ENCODE data around the gene NR3C1.

Gene NR3C1

DNA sequence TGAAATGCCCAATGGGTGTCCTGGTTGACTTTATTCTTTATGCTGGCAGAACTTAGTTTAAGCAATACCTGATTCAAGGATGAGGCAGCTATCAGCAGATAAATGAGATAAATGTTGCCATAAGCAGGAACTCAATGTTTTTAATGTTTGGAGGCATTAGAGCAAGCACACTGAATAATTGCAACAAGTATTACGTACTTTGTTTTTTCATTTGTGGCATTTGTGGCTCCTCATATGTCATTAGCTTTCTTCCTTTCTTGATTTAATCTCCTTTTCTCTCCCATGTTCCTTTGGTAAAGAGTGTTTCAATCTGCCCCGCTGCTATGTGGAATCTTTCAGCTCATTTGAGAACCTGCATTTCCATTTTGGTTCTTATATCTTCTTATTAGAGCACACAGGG lies 6.4 kb upstream of the NR3C1 start:
- DNase-seq (ENCODE audit: insufficient read length, low spot score) (no peak), FAIRE-seq (no peak)
- TF ChIP-seq POLR2A (IDR thresholded peaks at IDR 0.05; ENCODE audit: low read depth, low read length) = no peak

DNA sequence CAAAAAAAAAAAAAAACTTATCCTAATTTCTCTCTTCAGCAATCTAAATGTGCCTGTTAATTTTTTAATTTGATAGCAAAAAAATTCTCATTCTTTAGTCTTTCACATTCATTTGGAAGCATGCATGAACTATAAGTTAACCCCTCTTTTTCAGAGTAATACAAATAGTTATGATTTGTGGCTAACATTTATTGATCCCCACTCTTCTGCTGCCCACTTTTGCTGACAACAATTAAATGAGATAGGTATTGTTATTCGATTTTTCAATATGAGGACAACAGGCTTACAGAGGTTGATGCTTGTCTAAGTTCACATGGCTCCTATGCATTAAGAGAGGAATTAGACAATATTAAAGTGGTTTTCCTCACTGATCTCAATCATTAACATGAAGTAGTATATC lies 2.9 kb upstream of the NR3C1 start:
- DNase-seq (ENCODE audit: insufficient read length, low spot score) (no peak), FAIRE-seq (no peak)
- no peak for TF ChIP-seq POLR2A (IDR thresholded peaks at IDR 0.05; ENCODE audit: low read depth, low read length)

DNA sequence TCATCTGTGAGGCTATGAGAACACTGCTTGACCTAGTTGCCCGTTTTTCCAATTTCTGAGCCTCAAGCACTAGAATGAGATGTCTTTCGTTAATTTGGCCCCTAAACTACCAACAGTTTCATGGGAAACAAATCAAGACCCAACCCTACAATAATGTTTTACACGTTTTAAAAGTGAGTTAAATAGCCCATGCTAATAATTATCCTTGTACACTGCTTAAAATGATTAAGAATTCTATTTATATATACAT lies 2.3 kb upstream of the NR3C1 start:
- no peak for TF ChIP-seq POLR2A (IDR thresholded peaks at IDR 0.05; ENCODE audit: low read depth, low read length)
- FAIRE-seq (no peak), DNase-seq (ENCODE audit: insufficient read length, low spot score) (no peak)

DNA sequence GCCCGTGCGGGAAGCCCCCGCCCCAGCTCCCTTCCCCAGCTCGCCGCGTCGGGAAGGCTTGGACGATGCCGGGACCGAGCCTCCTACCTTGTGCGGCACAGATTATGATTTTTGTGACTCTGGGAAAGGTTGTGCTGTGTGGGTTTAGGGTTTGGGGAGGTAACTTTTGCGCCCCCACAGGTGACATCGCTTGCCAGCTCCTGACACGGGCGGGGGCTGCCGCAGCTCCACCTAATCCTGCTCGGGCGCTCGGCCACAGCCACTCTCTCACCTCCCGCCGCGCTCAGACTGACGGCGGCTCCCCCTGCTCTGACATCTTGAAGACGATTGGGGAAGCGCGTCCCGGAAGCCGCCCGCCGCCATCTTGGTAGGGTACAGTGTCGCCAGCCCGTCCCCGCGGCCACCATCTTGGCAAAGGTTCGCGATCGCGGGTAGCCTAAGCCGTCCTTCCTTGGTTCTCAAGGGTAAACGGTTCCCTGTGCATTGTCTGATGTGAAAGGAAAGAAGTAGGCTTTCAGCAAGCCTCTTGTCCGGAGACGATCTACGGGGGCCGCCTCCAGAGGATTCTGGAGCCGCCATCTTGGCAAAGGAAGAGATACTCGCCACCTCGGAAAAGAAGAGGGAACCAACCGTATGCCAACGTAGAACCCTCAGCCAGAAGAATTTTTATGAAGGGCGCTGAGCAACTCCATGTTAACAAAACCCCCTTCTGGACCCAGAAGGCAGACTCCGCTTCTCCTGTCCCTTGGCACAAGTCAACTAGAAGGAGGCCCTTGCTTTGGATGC lies 1.8 kb upstream of the NR3C1 start:
- FAIRE-seq (peak; percentile 20), DNase-seq (ENCODE audit: insufficient read length, low spot score) (peak; percentile 53)
- peak; percentile 79 for TF ChIP-seq POLR2A (IDR thresholded peaks at IDR 0.05; ENCODE audit: low read depth, low read length)

DNA sequence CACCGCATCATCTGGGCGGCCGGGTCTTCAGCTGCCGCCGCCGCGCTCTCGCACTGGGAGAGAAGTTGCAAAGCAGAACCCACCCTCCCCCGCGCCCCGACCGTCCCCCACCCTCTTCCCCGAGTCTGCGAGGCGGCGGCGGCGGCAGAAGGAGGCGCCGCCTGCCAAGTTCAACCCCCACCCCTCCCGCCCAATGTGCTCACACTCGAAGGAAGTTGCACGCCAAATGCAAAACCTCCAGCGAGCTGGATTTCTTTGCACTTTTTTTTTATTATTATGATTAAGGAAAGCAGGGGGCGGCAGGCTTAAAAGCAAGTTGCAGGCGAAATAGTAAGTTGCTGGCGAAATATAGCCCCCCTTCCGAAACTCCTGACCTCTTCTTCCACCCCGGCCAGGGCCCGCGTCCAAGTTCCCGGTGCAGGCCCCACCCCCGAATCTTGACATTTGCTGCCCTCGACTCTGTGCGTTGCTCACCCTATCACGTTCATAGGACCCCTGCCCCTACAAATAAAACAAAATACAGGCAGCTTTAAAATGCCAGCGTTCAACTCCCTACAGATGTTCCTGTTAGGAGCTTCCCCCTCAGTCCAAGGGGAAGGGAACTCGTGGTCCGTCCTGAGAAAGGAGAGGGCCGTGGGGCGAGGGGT lies 1.1 kb upstream of the NR3C1 start:
- DNase-seq (ENCODE audit: insufficient read length, low spot score) = peak; percentile 42
- FAIRE-seq = no peak
- no peak for TF ChIP-seq POLR2A (IDR thresholded peaks at IDR 0.05; ENCODE audit: low read depth, low read length)

DNA sequence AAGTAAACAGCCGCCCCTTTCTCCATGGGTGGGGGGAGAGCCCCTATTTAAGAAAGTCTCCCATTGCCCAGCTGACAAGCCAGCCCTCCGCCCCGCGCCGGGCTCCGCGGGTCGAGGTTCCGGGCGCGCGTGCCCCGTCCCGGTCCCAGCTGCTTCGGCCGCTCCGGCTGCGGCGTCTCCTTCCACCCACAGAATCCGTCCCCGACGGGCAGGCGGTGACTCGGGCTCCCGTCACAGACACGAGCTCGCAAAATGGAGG lies 223 bp downstream of the NR3C1 start:
- no peak for FAIRE-seq
- no peak for TF ChIP-seq POLR2A (IDR thresholded peaks at IDR 0.05; ENCODE audit: low read depth, low read length)

DNA sequence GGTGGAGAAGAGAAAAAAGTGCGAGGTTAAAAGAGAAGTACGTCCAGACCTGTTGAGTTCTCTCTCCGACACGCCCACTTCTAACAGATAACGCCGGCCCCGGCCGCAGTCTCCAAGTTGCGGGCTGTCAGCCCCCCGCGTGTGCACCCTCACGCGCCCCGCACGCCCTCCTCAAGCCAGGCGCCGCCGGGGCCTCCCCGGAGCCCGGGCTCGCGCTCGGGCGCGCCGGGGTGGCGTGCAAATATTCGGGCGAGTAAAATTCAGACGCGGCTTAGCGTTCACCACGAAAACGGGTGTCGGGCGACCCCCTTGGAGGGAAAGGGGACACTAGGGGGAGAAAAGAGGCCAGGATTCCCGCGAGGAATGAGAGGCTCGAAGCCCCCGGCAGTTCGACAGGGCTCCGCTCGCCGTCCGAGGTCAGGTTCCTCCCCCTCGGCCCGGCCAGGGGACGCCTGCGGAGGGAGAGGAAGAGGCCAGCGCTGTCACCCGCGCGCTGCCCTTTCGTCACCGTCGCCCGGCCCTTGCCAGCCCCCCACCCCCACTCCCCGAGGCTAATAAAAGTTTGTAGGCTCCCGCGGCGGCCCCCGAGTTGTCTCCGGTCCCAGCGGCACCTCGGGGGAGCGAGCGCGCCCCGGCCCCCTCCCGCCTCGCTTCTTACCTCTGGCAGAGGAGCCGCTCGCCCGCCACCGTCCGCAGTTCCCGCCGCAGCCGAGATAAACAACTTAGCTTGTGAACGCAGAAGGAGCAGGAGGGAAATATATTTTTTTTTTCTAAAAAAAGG lies 743 bp downstream of the NR3C1 start:
- no peak for DNase-seq (ENCODE audit: insufficient read length, low spot score)
- TF ChIP-seq POLR2A (IDR thresholded peaks at IDR 0.05; ENCODE audit: low read depth, low read length) = 0 out of 2 replicates have a peak, but pooled peaks have one; percentile 18
- FAIRE-seq = no peak

More for the DNA sequence above, 223 bp downstream of the NR3C1 start:
- DNase-seq (ENCODE audit: insufficient read length, low spot score) = no peak

DNA sequence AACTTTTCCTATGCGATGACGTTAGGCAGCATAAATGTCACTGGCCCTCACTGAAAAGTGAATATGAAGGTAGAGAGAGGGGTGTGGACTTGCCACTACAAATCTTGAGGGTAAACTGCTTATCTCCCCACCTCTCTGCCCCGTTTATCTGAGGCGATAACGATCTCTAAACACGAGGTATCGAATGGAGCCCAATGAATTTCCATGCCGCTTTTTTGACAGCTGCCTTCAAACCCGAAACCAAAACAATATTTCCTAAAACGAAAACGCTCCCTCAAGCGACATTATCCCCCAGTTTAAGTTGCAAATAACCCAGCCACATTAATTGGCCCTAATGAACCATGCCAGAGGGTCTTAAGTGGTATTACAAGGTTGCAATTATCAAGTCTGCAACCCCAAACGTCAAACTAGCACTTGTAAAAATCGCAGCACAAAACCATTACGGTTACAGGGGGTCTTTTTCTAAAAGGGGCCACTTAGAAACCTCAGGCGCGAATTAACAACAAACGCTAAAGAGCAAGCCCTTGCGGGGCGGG lies 1.4 kb downstream of the NR3C1 start:
- DNase-seq (ENCODE audit: insufficient read length, low spot score) (no peak), FAIRE-seq (no peak)
- no peak for TF ChIP-seq POLR2A (IDR thresholded peaks at IDR 0.05; ENCODE audit: low read depth, low read length)

DNA sequence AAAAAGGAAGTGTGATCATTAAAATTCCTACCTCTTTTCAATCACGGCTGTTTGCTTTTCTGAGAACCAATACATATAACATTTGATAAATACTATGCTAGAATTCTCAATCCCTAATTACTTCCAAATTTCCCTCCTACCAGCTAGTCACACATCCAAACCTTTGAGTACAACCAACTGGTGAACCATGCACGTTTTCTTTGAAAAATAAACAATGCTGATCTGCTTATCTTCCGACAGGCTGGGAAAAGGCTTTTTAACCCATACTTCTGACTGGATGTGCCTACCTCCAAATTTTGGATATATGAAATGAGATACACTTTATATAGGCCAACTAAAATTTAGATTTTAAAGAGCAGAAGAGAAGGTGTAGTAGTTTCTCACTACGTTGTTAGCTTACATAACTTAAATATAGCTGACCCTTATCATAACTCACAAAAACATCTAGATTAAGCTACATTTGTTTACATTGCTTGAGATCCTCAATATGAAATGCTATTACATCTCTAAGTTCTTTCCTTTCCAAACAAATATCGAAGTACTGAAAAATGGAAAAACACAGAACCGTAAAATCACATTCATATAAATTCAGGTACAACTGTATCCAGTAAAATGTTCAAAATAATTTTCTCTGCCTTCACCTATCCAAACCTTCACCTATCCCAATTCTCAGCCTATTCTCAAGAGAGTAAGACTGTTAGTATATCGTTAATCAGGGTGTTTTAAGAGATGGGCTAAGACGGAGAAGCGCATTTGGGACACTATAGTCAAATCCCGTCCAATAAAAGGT lies 2.1 kb downstream of the NR3C1 start:
- DNase-seq (ENCODE audit: insufficient read length, low spot score) = no peak
- no peak for FAIRE-seq
- no peak for TF ChIP-seq POLR2A (IDR thresholded peaks at IDR 0.05; ENCODE audit: low read depth, low read length)

DNA sequence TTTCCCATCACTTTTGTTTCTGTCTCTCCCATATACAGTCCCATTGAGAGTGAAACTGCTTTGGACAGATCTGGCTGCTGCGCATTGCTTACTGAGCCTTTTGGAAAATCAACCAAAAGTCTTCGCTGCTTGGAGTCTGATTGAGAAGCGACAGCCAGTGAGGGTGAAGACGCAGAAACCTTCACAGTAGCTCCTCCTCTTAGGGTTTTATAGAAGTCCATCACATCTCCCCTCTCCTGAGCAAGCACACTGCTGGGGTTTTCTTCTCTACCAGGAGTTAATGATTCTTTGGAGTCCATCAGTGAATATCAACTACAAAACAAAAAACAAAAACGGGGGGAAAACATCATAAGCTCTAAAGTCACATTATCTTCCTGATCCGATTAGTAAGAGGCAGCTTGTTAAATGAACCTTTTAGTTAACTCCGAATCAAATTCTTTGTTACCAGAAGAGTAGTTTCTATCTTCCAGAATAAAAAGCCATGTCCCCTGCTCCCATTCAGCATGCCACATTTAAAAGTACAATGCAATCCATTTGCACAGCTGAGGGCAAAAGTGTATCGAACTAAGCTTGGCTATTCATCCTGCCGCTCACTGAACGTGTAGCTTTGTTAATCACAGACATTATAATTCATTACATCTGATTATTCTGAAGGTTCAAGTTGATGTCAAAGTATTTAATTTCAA lies 2.8 kb downstream of the NR3C1 start:
- DNase-seq (ENCODE audit: insufficient read length, low spot score) (no peak), FAIRE-seq (no peak)
- TF ChIP-seq POLR2A (IDR thresholded peaks at IDR 0.05; ENCODE audit: low read depth, low read length) = no peak

DNA sequence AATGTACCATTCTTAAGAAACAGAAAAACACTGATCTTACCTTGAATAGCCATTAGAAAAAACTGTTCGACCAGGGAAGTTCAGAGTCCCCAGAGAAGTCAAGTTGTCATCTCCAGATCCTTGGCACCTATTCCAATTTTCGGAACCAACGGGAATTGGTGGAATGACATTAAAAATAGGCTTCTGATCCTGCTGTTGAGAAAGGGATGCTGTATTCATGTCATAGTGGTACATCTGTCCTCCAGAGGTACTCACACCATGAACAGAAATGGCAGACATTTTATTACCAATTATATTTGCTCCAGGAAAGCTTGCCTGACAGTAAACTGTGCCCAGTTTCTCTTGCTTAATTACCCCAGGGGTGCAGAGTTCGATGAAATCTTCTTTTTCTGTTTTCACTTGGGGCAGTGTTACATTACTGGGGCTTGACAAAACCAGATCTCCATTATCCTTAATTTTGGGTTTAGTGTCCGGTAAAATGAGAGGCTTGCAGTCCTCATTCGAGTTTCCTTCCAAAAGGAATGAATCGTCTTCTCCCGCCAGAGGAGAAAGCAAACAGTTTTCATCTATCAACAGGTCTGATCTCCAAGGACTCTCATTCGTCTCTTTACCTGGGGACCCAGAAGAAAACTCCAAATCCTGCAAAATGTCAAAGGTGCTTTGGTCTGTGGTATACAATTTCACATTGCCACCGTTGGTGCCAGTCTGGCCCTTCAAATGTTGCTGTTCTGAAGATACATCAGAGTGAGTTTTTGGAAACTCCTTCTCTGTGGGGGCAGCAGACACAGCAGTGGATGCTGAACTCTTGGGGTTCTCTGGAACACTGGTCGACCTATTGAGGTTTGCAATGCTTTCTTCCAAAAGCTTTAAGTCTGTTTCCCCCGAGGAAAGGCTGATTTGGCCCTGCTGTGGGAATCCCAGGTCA lies 3.6 kb downstream of the NR3C1 start:
- DNase-seq (ENCODE audit: insufficient read length, low spot score) = no peak
- no peak for TF ChIP-seq POLR2A (IDR thresholded peaks at IDR 0.05; ENCODE audit: low read depth, low read length)
- peak; percentile 53 for FAIRE-seq

DNA sequence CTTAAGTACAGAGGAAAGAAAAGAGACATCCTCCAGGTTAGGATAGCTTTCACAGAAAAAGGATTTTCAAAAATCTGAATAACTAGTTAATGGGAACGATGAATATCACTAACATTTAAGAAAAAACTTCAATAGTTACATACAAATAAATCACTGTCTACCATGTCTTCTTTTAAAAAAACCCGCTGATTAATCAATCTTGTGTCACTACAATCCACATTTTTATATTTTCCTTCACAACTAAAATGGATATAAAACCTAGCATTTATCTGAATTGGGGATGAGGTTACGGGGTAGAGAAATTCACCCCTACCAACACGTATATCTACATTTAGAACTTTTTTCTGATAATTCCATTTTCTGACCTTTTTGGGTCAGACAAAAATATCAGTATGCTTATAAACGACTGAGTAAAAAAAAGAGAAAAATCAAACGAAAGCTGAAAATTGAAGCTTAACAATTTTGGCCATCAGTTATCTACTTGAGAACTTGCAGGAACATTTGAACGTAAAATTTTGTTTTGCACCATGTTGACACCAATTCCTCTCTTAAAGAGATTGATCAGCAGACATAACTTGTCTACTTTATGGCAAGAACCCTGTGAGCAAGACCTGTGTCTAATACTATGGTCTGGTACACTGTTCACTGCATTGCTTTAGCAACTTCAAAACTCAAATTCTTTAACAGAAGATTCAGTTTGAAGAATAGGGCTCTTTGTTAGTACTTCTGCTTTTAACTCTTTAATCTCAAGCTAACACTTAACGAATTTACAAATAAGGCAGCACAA lies 4.8 kb downstream of the NR3C1 start:
- DNase-seq (ENCODE audit: insufficient read length, low spot score) (no peak), FAIRE-seq (peak; percentile 75)
- TF ChIP-seq POLR2A (IDR thresholded peaks at IDR 0.05; ENCODE audit: low read depth, low read length) = no peak

Measured in H54 (cell line).